ENCODE results near the gene MRPL47. TPM values are rescaled to one million over a fixed set of nuclear protein-coding genes. Genes with fewer than 3 reads are reported as not detected.

MRPL47 gene
- total and polyA plus RNA-seq, 2 of the 13 experiments (the other 11 are each of a cell fraction or from before 2014, with no cell fraction given), result 36.1 to 83.8 TPM

DNA sequence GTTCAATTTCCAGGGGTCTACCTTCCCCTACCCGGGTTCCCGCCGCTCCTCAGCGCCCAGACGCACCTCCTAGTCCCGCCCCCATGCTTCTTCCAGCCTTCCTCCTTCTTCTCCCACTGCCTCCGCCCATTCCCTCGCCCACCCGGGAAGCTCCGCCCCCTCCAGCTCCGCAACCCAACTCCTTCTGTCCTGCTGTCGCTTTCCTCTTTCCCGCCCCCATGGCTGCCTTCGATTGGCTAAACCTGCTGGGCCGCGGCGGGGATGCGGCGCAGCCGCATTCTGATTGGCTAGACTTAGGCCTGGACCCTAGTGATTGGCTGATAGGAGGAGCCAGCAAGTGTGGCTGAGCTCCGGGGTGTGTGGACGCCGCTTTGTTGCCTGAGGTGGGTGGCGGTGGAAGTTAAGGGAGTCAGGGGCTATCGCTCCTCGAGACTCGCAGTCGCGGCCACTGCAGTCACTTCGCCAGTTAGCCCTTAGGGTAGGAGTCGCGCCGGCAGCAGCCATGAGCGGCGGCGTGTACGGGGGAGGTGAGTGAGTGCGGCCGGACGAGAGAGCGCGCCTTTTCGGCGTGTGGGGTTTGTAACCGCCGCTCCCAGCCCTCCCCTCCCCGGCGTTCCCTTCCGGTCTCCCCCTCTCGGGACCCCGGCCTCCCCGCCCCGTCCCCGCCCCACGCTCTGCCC lies 41.7 kb downstream of the MRPL47 start, which contains the start of gene ACTL6A (continued):
- TF ChIP-seq, protein P1, sequence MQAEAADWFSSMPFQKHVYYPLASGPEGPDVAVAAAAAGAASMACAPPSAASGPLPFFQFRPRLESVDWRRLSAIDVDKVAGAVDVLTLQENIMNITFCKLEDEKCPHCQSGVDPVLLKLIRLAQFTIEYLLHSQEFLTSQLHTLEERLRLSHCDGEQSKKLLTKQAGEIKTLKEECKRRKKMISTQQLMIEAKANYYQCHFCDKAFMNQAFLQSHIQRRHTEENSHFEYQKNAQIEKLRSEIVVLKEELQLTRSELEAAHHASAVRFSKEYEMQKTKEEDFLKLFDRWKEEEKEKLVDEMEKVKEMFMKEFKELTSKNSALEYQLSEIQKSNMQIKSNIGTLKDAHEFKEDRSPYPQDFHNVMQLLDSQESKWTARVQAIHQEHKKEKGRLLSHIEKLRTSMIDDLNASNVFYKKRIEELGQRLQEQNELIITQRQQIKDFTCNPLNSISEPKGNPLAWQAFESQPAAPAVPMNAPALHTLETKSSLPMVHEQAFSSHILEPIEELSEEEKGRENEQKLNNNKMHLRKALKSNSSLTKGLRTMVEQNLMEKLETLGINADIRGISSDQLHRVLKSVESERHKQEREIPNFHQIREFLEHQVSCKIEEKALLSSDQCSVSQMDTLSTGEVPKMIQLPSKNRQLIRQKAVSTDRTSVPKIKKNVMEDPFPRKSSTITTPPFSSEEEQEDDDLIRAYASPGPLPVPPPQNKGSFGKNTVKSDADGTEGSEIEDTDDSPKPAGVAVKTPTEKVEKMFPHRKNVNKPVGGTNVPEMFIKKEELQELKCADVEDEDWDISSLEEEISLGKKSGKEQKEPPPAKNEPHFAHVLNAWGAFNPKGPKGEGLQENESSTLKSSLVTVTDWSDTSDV (CRISPR knock-in tag; IDR thresholded peaks at IDR 0.05), result no peak
- TF ChIP-seq ZNF468 (CRISPR knock-in tag; IDR thresholded peaks at IDR 0.05), result no peak
- TF ChIP-seq, protein P2, sequence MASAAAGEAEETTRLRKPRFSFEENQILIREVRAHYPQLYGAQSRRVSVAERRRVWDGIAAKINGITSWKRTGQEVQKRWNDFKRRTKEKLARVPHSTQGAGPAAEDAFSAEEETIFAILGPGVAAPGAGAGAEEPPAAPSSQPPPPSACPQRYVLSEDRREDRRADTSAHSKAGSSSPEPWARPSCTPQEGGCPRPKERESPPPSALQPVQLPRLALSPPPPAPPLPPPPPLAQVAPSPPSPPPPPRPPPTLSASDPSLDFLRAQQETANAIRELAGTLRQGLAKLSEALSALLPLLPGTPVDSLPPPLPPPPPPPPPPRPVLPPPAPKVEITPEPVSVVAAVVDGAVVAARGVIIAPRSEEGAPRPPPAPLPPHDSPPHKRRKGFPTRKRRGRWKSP (CRISPR knock-in tag; IDR thresholded peaks at IDR 0.05), result no peak
- TF ChIP-seq, protein P3, sequence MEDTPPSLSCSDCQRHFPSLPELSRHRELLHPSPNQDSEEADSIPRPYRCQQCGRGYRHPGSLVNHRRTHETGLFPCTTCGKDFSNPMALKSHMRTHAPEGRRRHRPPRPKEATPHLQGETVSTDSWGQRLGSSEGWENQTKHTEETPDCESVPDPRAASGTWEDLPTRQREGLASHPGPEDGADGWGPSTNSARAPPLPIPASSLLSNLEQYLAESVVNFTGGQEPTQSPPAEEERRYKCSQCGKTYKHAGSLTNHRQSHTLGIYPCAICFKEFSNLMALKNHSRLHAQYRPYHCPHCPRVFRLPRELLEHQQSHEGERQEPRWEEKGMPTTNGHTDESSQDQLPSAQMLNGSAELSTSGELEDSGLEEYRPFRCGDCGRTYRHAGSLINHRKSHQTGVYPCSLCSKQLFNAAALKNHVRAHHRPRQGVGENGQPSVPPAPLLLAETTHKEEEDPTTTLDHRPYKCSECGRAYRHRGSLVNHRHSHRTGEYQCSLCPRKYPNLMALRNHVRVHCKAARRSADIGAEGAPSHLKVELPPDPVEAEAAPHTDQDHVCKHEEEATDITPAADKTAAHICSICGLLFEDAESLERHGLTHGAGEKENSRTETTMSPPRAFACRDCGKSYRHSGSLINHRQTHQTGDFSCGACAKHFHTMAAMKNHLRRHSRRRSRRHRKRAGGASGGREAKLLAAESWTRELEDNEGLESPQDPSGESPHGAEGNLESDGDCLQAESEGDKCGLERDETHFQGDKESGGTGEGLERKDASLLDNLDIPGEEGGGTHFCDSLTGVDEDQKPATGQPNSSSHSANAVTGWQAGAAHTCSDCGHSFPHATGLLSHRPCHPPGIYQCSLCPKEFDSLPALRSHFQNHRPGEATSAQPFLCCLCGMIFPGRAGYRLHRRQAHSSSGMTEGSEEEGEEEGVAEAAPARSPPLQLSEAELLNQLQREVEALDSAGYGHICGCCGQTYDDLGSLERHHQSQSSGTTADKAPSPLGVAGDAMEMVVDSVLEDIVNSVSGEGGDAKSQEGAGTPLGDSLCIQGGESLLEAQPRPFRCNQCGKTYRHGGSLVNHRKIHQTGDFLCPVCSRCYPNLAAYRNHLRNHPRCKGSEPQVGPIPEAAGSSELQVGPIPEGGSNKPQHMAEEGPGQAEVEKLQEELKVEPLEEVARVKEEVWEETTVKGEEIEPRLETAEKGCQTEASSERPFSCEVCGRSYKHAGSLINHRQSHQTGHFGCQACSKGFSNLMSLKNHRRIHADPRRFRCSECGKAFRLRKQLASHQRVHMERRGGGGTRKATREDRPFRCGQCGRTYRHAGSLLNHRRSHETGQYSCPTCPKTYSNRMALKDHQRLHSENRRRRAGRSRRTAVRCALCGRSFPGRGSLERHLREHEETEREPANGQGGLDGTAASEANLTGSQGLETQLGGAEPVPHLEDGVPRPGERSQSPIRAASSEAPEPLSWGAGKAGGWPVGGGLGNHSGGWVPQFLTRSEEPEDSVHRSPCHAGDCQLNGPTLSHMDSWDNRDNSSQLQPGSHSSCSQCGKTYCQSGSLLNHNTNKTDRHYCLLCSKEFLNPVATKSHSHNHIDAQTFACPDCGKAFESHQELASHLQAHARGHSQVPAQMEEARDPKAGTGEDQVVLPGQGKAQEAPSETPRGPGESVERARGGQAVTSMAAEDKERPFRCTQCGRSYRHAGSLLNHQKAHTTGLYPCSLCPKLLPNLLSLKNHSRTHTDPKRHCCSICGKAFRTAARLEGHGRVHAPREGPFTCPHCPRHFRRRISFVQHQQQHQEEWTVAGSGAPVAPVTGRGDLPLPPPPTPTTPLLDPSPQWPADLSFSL (CRISPR knock-in tag; IDR thresholded peaks at IDR 0.05), result no peak
- TF ChIP-seq POLR2AphosphoS2 (IDR thresholded peaks at IDR 0.05; ENCODE audit: low read depth, low read length), result no peak
- TF ChIP-seq ZBTB1 (CRISPR knock-in tag; IDR thresholded peaks at IDR 0.05; ENCODE audit: borderline replicate concordance), result no peak
- peak; percentile 73 for TF ChIP-seq RBM39 (IDR thresholded peaks at IDR 0.05; ENCODE audit: low read depth, low read length, poor library complexity, severe bottlenecking)
- TF ChIP-seq ZNF234 (CRISPR knock-in tag; conservative IDR thresholded peaks at IDR 0.05), result no peak; the same call in 1 of the 2 replicates
- TF ChIP-seq GFI1 (CRISPR knock-in tag; IDR thresholded peaks at IDR 0.05; ENCODE audit: borderline replicate concordance), result no peak; the same call in 1 of the 2 replicates
- no peak for TF ChIP-seq TEAD2 (CRISPR knock-in tag; IDR thresholded peaks at IDR 0.05)
- no peak for TF ChIP-seq JARID2 (CRISPR knock-in tag; IDR thresholded peaks at IDR 0.05; ENCODE audit: insufficient replicate concordance)
- peak; percentile 85 for TF ChIP-seq POLR2AphosphoS5 (IDR thresholded peaks at IDR 0.05; ENCODE audit: low read depth, low read length)
- TF ChIP-seq ZNF614 (CRISPR knock-in tag; IDR thresholded peaks at IDR 0.05; ENCODE audit: borderline replicate concordance), result no peak; the same call in 1 of the 2 replicates
- no peak for TF ChIP-seq BHLHE40 (IDR thresholded peaks at IDR 0.05; ENCODE audit: low read length)
- TF ChIP-seq RELA (CRISPR knock-in tag; IDR thresholded peaks at IDR 0.05), result no peak
- no peak for TF ChIP-seq SCMH1 (CRISPR knock-in tag; IDR thresholded peaks at IDR 0.05; ENCODE audit: borderline replicate concordance)
- TF ChIP-seq ZNF766 (CRISPR knock-in tag; IDR thresholded peaks at IDR 0.05; ENCODE audit: borderline replicate concordance), result no peak
- peak; percentile 97 for TF ChIP-seq SP2 (CRISPR knock-in tag; IDR thresholded peaks at IDR 0.05)
- TF ChIP-seq ATF1 (CRISPR knock-in tag; IDR thresholded peaks at IDR 0.05), result peak; percentile 86
- peak; percentile 69 for TF ChIP-seq IRF2 (CRISPR knock-in tag; IDR thresholded peaks at IDR 0.05)
- TF ChIP-seq ZFP36L1 (CRISPR knock-in tag; IDR thresholded peaks at IDR 0.05), result 0 out of 2 replicates have a peak, but pooled peaks have one; percentile 63
